EL (cell line): Measurements from ENCODE around the gene PRTFDC1.
A peak's percentile ranks its signal among the peaks of the same experiment; 100 is the strongest.

Source experiments
- DNase-seq: peaks from one replicate; pipeline ENCODE4 v3.0.0-alpha.2; 2016

Gene PRTFDC1

GRCh38 chr10:24900888-24901685 is 51.3 kb downstream of the PRTFDC1 start:
- no peak for DNase-seq

GRCh38 chr10:24899571-24899970 is 52.8 kb downstream of the PRTFDC1 start:
- DNase-seq: no peak

DNA sequence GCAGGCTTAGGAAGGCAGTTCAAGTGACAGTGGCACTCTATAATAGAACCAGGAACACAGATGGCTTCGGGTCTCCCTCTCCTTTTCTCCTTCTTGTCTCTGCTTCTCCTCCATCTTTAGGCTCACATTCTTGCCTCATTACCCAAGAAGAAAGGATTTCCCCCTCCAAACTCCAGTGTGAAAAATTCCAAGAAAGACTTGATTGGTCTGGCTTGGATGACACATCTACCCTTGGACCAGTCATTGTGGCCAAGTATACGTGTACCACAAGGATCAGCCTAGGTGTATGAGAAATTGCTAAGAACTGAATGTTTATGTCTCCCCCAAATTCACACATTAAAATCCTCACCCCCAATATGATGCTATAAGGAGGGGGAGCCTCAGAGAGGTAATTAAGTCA is 53.9 kb downstream of the PRTFDC1 start:
- peak; percentile 33 for DNase-seq

GRCh38 chr10:24897326-24897926 is 55.0 kb downstream of the PRTFDC1 start:
- peak; percentile 80 for DNase-seq

- no peak for DNase-seq
Measured at GRCh38 chr10:24894728-24895127, 57.7 kb downstream of the PRTFDC1 start.

DNA sequence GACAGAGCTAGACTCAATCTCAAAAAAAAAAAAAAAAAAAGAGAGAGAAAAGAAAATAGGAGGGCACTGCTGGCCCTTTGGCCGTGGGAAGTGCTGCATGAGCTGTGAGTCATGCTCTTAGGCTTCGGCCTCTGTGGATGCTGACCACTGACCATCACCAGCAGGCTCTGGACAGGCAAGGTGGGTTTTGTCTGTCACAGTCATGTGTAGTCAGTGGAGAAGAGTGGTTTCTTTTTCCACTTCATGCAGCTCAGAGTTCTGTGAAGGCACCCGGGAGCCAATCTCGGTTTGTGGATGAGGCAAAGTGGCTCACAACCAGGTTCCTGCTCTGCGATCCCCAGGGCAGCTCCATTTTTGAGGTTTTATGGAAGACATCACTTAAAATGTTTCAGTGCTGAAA is 58.1 kb downstream of the PRTFDC1 start:
- DNase-seq: peak; percentile 92

- no peak for DNase-seq
Measured at GRCh38 chr10:24893127-24893526, 59.3 kb downstream of the PRTFDC1 start.

- peak; percentile 88 for DNase-seq
Measured at GRCh38 chr10:24891823-24892222, 60.6 kb downstream of the PRTFDC1 start.

DNA sequence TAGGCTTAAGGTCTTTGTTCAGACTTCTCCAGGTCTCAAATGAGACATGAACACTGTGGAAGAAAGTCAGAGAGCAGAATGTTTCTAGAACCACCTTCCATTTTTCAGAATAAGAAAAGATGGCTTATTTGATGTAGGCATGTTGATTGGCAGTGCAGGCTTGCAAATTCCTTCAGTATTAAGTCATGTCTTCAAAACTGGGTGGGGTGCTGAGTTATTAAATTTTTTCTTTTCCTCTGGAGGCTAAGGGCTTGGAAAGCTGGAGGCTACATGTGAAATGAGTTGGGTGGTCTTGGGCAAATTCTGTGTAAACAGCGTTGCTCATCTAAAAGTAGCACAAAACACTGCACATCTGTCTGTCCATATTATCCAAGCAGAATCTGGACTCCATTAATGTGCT is 62.8 kb downstream of the PRTFDC1 start:
- peak; percentile 61 for DNase-seq

- no peak for DNase-seq
Measured at GRCh38 chr10:24887855-24888231, 64.6 kb downstream of the PRTFDC1 start.

- no peak for DNase-seq
Measured at GRCh38 chr10:24886290-24886680, 66.1 kb downstream of the PRTFDC1 start.

DNA sequence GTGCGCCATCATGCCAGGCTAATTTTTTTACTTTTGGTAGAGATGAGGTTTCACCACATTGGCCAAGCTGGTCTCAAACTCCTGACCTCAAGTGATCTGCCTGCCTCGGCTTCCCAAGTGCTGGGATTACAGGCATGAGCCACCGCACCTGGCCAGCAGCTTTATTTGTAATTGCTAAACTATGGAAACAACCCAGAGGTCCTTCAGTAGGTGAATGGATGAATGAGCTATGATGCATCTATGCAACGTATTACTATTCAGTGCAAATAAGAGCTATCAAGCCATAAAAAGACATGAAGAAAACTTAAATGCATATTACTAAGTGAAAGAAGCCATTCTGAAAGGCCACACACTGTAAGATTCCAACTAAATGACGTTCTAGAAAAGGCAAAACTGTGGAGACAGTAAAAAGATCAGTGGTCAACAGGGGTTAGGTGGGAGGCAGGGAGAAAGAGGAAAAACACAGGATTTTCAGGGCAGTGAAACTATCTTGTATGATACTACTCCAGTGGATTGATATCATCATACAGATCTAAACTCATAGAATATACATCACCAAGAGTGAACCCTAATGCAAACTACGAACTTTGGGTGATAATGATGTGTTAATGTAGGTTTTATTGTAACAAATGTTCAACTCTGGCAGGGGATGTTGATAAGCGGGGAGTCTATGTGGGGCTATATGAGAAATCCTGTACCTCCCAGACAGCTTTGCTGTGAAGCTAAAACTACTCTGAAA is 66.7 kb downstream of the PRTFDC1 start:
- no peak for DNase-seq

DNA sequence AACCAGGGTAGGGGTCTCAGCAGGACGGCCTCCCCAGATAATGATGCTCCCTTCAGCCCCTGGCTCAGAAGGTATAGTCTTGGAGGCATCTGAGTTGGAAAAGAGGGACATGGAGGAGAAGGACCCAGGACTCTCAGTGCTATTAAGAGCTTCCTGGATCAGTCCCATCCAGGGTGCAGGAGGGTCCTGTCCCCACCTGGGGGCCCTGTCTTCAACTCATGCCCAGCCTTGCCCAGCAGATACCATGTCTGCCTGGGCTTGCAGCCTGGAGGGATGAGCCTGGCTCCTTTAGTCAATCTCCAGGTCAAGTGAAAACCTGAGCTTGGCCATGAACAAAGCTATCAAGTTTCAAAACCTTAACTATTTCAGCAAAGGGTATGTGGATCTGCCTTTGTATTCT is 67.6 kb downstream of the PRTFDC1 start:
- DNase-seq: no peak

DNA sequence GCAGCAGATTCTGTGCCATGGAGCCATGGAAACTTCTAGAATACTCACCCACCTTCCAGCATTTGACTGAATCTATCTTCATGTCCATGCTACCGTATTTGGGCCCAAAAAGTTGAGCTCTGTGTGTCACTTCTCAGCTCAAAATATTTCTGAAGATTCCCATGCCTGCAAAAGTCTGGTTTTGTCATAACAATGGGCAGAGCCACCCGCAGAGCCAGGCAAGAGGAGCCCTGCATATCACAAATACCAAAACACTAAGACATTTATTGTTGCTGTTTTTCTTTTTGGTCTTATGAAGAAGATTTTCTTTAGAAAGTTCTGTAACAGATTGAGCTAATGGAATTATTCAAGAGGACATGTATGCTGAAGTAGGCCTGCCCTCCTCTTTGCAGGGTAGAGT is 68.1 kb downstream of the PRTFDC1 start:
- no peak for DNase-seq

DNA sequence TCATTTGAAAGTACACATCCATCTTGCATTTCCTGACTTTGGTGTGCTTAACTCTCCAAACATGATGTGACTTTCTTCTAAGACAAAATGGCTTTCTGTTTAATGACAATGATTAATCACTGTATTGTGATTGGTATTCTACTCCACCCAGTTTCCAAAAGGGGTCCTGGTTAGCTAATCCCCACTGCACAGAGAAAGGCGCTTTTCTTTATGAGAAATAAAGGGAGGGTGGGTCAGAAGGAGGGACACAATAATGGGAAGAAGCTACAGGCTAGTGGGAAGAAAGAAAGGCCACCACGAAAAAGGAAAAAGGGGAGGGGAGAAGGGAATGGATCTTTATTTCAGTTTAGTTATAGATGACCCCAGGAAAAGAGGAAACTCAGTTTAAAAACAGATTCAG is 69.2 kb downstream of the PRTFDC1 start:
- DNase-seq: no peak

GRCh38 chr10:24882047-24882698 is 70.2 kb downstream of the PRTFDC1 start:
- peak; percentile 42 for DNase-seq

- DNase-seq: no peak
Measured at GRCh38 chr10:24879861-24880260, 72.5 kb downstream of the PRTFDC1 start.

DNA sequence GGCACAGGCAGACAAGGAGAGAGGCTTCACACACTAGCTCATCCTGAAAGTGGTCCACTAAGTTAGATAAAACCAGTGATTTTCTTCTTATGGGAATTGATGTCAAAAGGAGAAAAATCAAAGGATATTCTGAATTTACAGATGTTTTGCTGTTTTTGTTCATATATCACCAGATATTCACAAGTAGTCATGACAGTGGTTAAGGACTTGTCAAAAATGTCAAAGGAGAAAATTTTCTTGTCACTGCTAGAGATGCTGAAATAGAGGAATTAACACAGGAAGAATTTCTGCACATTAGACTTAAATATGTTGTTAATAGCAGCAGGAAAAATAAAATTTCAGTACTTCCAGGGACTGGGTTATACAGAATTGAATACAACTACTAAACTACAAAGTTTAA is 78.3 kb downstream of the PRTFDC1 start:
- DNase-seq: no peak

- DNase-seq: peak; percentile 90
Measured at GRCh38 chr10:24873281-24873683, 79.1 kb downstream of the PRTFDC1 start.

DNA sequence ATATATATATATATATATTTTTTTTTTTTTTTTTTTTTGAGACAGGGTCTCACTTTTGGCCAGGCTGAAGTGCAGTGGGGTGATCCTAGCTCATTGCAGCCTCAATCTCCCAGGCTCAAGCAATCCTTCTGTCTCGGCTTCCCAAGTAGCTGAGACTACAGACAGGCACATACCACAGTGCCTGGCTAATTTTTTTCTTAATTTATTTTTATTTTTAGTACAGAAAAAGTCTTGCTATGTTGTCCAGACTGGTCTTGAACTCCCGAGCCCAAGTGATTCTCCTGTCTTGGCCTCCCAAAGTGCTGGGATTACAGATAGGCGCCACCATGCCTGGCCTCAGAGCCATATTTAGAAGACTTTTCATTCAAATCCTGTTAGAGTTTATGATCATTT is 79.6 kb downstream of the PRTFDC1 start:
- no peak for DNase-seq

DNA sequence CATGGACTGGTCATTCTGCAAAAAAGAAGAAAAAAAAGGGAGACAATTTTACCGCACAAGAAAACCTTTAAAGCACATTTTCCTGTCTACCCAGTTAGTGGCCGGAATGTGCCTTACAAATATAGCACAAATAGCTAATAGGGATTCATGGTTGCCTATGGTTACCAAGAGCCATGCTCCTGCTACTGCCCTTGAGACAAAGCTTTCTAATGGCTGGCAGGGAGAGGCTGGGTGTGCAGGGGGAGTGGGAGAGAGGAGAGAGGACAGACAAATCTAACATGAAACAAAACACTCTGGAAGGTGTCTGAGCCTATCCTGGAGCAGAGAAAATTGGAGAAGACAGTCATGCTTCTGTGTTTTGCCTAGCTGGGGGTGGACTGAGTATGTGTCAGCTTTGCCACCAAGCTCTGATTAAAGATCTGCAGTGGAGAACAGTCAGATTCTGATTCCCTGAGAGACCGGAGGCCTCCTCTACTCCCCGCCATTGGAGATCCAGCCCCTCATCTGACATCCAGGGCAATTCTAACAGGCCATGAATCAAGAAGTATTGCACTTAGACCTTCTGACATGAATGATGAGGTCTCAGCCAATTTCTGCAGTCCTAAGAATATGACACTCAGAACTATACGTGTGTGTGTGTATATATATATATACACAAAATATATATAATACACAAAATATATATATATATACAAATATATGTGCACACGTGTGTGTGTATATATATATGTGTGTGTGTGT is 80.2 kb downstream of the PRTFDC1 start:
- no peak for DNase-seq

- no peak for DNase-seq
Measured at GRCh38 chr10:24871011-24871935, 81.1 kb downstream of the PRTFDC1 start.
